ENCODE measurements around the gene WWOX. TPM values are rescaled to one million over a fixed set of nuclear protein-coding genes. Genes with fewer than 3 reads are reported as not detected.

WWOX gene
- total RNA-seq, 3 donors from 2014 or later, result 11.7 to 18.0 (median 13.8) TPM

DNA sequence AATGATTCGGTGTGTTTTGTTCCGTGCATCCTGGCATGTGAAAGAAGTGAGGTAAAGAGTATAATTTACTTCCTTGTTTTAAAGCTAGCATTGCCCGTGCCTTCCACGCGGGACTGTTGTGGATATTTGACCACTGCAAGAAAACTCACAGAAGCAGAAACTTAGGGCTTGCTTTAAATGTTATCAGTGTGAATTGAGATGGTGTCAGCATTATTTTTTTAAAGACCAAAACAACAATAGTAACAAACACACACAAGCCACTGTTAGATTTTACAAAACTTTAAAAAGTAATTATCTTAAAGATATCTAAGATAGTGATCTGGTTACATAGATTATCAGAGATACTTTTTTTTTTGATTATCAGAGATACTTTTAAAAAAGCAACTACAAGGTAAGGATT is 47.4 kb downstream of the WWOX start:
- Histone ChIP-seq H3K4me3 (no peak overlapping the region), H3K4me1 (ENCODE audit: low read depth) (no peaks in the 10 kb centered on the region), H3K36me3 (ENCODE audit: low read depth) (no peaks in the 10 kb centered on the region), H3K9me3 (no peaks in the 10 kb centered on the region)
- TF ChIP-seq, protein P1, sequence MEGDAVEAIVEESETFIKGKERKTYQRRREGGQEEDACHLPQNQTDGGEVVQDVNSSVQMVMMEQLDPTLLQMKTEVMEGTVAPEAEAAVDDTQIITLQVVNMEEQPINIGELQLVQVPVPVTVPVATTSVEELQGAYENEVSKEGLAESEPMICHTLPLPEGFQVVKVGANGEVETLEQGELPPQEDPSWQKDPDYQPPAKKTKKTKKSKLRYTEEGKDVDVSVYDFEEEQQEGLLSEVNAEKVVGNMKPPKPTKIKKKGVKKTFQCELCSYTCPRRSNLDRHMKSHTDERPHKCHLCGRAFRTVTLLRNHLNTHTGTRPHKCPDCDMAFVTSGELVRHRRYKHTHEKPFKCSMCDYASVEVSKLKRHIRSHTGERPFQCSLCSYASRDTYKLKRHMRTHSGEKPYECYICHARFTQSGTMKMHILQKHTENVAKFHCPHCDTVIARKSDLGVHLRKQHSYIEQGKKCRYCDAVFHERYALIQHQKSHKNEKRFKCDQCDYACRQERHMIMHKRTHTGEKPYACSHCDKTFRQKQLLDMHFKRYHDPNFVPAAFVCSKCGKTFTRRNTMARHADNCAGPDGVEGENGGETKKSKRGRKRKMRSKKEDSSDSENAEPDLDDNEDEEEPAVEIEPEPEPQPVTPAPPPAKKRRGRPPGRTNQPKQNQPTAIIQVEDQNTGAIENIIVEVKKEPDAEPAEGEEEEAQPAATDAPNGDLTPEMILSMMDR (IDR thresholded peaks at IDR 0.05), result no peak
- ATAC-seq (no peak), DNase-seq (no peak)
- intact Hi-C loops (cut with DNase I, micrococcal nuclease), result no loop called here

DNA sequence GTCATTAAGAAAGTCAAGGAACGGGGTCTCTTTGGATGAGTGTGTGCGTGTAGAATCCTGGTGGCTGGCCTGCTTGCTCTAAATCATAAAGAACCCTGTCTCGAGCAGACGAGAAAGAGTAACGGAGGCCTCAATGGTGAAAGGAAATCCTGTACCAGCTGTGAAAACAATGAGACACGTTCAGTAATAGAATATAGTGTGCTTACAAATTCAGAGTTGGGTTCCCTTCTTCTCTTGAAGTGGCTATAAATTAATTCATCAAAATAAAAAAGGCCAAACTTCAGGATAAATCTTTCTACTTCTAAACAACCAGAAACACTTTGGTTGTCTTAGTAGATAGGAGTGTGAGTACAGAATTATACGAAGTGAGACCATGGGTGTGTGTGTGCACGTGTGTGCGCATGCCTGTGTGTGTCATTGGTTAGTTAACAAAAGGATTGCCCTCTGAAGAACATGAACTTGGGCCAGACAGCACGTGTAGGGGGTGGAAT is 48.5 kb downstream of the WWOX start:
- Histone ChIP-seq H3K36me3 (ENCODE audit: low read depth) (no peaks in the 10 kb centered on the region), H3K4me3 (no peak overlapping the region), H3K4me1 (ENCODE audit: low read depth) (no peaks in the 10 kb centered on the region), H3K9me3 (no peaks in the 10 kb centered on the region)
- DNase-seq (no peak), ATAC-seq (no peak)
- intact Hi-C loops (cut with DNase I, micrococcal nuclease), result no loop called here
- TF ChIP-seq, protein P1 (IDR thresholded peaks at IDR 0.05), result no peak

DNA sequence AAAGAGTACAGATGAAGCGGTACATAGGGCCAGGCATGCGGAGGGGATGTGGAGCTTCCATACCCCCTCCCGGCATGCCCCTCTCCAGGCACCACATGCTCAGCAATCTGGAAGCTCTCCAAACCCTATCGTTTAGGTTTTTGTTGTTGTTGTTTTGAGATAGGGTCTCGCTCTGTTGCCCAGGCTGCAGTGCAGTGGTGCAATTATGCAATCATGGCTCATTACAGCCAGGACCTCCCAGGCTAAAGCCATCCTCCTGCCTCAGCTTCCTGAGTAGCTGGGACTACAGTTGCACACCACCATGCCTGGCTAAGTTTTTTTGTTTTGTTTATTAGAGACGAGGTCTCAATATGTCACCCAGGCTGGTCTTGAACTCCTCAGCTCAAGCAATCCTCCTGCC is 50.8 kb downstream of the WWOX start:
- Histone ChIP-seq H3K36me3 (ENCODE audit: low read depth) (no peaks in the 10 kb centered on the region), H3K9me3 (no peaks in the 10 kb centered on the region), H3K4me3 (no peak overlapping the region), H3K4me1 (ENCODE audit: low read depth) (no peaks in the 10 kb centered on the region)
- DNase-seq (no peak), ATAC-seq (no peak)
- TF ChIP-seq, protein P1 (IDR thresholded peaks at IDR 0.05), result no peak
- intact Hi-C loops (cut with DNase I, micrococcal nuclease), result no loop called here

DNA sequence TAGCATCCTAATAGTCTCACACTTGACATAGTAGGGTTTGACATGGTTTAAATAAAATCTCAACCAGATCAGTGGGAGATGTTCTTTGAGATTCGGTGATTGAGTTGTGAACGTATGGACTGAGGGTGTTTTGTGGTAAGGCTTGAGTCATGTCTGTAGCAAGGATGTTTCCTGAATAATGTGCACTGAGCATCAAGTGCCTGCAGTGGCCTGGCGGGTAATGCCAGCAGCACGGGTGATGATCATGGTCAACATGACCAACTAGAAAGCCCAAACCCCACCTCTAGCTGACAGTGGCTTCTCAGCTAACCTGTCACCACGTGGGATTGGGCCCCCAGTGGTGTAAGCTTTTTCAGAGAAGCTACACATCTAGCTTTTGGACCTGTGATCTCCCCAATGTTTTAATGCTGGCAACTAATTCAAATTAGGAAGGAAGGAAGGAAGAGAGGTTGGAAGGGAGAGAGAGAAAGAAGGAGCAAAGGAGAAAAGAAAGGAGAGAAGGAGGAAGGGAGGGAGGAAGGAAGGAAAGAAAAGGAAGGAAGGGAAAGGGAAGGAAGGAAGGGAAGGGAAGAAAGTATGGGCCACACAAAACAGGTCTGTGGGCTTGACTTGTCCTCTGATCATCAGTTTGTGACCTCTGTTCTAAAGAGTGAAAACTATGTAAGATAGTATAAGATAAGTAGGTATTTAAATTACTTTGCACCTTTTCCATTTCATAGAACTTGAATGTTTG is 55.4 kb downstream of the WWOX start:
- no peak for ATAC-seq
- Histone ChIP-seq H3K4me3 (no peak overlapping the region), H3K36me3 (ENCODE audit: low read depth) (no peaks in the 10 kb centered on the region), H3K4me1 (ENCODE audit: low read depth) (no peaks in the 10 kb centered on the region), H3K9me3 (no peaks in the 10 kb centered on the region)
- TF ChIP-seq, protein P1 (IDR thresholded peaks at IDR 0.05), result no peak
- no peak for DNase-seq
- intact Hi-C loops (cut with DNase I, micrococcal nuclease), result no loop called here

DNA sequence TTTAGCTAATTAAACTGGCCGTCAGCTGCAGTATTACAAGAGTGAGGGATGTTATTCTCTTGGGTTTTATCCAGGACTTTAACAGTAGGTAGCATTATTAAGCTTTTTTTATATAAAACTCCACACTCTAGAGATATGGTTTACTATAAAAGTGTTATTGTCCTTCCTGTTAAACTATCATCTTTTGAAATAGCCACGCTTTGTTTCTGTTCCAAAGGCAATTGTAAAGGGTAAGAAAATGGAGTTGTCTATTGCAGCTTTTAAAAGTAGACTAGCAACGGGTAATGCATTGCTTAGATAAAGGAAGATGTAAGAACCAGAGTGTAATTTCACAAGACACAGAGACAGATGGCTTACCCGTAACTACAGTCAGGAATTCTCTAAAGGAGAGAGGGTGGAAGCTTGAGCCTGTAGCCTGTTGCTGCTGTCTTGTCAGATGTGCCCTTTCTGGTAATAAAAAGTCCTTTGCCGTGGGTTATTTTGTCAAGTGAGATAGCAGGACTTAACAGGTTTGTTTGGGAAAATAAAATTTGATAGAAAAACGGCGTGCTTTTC is 56.4 kb downstream of the WWOX start:
- no peak for DNase-seq
- ATAC-seq, result no peak
- H3K4me3 ChIP-seq, result no peak overlapping the region
- intact Hi-C loops (cut with DNase I, micrococcal nuclease), result no loop called here
- H3K9me3 ChIP-seq, result no peaks in the 10 kb centered on the region
- TF ChIP-seq, protein P1 (IDR thresholded peaks at IDR 0.05), result no peak
- no peaks in the 10 kb centered on the region for H3K4me1 ChIP-seq (ENCODE audit: low read depth)
- H3K36me3 ChIP-seq (ENCODE audit: low read depth), result no peaks in the 10 kb centered on the region
